ENCODE measurements around the gene ARPC5. TPM values are rescaled to one million over a fixed set of nuclear protein-coding genes. Genes with fewer than 3 reads are reported as not detected.

The ARPC5 gene
- total and polyA plus RNA-seq, 2 of the 8 experiments (the other 6 are each of a cell fraction or from before 2014, with no cell fraction given), result 24.0 to 60.8 TPM

DNA sequence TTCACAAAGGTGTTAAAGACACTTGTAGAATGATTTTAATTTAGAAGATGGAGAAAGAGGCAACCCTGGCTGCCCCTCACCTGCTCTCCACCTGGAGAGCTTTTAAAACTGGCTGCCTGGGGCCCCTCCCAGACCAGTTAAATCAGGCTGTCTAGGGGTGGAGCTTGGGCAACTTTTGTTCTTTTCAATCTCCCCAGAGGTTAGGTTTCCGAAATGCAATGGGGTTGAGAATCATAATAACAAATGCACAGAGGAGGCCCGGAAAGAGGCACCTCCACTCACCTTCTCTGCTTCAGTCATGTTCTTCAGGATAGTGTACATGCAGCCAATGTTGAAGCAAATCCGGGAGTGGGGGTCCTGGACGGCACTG is 45.7 kb downstream of the ARPC5 start (continued):
- TF ChIP-seq, protein P1, sequence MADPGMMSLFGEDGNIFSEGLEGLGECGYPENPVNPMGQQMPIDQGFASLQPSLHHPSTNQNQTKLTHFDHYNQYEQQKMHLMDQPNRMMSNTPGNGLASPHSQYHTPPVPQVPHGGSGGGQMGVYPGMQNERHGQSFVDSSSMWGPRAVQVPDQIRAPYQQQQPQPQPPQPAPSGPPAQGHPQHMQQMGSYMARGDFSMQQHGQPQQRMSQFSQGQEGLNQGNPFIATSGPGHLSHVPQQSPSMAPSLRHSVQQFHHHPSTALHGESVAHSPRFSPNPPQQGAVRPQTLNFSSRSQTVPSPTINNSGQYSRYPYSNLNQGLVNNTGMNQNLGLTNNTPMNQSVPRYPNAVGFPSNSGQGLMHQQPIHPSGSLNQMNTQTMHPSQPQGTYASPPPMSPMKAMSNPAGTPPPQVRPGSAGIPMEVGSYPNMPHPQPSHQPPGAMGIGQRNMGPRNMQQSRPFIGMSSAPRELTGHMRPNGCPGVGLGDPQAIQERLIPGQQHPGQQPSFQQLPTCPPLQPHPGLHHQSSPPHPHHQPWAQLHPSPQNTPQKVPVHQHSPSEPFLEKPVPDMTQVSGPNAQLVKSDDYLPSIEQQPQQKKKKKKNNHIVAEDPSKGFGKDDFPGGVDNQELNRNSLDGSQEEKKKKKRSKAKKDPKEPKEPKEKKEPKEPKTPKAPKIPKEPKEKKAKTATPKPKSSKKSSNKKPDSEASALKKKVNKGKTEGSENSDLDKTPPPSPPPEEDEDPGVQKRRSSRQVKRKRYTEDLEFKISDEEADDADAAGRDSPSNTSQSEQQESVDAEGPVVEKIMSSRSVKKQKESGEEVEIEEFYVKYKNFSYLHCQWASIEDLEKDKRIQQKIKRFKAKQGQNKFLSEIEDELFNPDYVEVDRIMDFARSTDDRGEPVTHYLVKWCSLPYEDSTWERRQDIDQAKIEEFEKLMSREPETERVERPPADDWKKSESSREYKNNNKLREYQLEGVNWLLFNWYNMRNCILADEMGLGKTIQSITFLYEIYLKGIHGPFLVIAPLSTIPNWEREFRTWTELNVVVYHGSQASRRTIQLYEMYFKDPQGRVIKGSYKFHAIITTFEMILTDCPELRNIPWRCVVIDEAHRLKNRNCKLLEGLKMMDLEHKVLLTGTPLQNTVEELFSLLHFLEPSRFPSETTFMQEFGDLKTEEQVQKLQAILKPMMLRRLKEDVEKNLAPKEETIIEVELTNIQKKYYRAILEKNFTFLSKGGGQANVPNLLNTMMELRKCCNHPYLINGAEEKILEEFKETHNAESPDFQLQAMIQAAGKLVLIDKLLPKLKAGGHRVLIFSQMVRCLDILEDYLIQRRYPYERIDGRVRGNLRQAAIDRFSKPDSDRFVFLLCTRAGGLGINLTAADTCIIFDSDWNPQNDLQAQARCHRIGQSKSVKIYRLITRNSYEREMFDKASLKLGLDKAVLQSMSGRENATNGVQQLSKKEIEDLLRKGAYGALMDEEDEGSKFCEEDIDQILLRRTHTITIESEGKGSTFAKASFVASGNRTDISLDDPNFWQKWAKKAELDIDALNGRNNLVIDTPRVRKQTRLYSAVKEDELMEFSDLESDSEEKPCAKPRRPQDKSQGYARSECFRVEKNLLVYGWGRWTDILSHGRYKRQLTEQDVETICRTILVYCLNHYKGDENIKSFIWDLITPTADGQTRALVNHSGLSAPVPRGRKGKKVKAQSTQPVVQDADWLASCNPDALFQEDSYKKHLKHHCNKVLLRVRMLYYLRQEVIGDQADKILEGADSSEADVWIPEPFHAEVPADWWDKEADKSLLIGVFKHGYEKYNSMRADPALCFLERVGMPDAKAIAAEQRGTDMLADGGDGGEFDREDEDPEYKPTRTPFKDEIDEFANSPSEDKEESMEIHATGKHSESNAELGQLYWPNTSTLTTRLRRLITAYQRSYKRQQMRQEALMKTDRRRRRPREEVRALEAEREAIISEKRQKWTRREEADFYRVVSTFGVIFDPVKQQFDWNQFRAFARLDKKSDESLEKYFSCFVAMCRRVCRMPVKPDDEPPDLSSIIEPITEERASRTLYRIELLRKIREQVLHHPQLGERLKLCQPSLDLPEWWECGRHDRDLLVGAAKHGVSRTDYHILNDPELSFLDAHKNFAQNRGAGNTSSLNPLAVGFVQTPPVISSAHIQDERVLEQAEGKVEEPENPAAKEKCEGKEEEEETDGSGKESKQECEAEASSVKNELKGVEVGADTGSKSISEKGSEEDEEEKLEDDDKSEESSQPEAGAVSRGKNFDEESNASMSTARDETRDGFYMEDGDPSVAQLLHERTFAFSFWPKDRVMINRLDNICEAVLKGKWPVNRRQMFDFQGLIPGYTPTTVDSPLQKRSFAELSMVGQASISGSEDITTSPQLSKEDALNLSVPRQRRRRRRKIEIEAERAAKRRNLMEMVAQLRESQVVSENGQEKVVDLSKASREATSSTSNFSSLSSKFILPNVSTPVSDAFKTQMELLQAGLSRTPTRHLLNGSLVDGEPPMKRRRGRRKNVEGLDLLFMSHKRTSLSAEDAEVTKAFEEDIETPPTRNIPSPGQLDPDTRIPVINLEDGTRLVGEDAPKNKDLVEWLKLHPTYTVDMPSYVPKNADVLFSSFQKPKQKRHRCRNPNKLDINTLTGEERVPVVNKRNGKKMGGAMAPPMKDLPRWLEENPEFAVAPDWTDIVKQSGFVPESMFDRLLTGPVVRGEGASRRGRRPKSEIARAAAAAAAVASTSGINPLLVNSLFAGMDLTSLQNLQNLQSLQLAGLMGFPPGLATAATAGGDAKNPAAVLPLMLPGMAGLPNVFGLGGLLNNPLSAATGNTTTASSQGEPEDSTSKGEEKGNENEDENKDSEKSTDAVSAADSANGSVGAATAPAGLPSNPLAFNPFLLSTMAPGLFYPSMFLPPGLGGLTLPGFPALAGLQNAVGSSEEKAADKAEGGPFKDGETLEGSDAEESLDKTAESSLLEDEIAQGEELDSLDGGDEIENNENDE (IDR thresholded peaks at IDR 0.05; ENCODE audit: insufficient replicate concordance, low read length), result no peak
